ENCODE data around the gene TBCE. TPM values are rescaled to one million over a fixed set of nuclear protein-coding genes. Genes with fewer than 3 reads are reported as not detected.

TBCE gene
- total and polyA plus RNA-seq, 9 of the 15 experiments (the other 6 are each of a cell fraction or from before 2014, with no cell fraction given): 52.6 to 92.1 (median 82.1) TPM

DNA sequence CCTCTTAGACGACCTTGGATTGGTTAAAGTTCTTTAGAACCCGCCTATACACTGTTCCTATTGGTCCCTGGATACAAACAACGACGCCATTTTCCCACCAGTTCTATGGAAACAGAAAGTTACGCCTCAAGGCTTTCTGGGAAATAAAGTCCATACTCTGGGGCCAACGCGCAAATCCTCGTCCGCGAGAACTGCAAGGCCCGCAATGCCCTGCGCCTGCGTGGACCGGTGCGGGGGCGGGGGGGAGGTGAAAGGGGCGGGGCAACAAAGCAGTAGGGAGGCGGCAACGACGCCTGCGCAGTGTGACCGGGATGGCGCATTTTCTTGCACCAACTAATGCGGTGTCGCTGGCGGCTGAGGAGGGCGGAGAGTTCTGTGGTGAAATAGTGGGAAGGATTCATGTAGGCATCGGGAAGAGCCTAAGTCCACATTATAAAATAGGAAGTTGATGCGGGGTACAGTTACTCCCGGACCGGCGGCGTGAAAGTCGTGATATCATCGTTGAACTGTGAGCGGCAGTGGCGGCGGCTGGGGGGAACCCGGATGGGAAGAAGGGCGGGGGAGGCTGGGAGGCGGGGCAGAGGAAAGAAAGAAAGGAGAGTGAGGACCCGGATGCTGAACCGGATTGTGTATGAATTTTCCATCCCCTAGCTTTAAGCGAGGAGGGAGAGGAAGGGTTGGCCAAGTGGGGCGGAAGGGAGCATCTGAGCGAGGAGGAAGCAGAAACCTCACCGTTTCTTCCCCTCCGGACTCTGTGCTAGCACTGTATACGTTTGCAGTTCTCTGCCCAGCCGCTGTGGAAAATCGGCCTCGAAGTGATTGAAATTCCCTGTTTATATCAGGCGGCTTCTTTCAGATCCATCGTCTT is 38.7 kb upstream of the TBCE start, which contains the start of gene GGPS1 (continued):
- no peak for TF ChIP-seq CBFA2T2 (conservative IDR thresholded peaks at IDR 0.05)
- no peak; the same call in 1 of the 2 replicates for TF ChIP-seq ZNF24 (IDR thresholded peaks at IDR 0.05)
- no peak for TF ChIP-seq STAT5A (IDR thresholded peaks at IDR 0.05; ENCODE audit: borderline replicate concordance, low read length)
- TF ChIP-seq TEAD4 (IDR thresholded peaks at IDR 0.05; ENCODE audit: low read length): no peak
- TF ChIP-seq TEAD4 (CRISPR knock-in tag; IDR thresholded peaks at IDR 0.05; ENCODE audit: borderline replicate concordance): no peak
- TF ChIP-seq E2F3 (CRISPR knock-in tag; IDR thresholded peaks at IDR 0.05): no peak
- no peak for TF ChIP-seq ZNF79 (CRISPR knock-in tag; IDR thresholded peaks at IDR 0.05; ENCODE audit: low read depth)
- TF ChIP-seq CBFB (CRISPR knock-in tag; IDR thresholded peaks at IDR 0.05): no peak
- TF ChIP-seq, protein P1, sequence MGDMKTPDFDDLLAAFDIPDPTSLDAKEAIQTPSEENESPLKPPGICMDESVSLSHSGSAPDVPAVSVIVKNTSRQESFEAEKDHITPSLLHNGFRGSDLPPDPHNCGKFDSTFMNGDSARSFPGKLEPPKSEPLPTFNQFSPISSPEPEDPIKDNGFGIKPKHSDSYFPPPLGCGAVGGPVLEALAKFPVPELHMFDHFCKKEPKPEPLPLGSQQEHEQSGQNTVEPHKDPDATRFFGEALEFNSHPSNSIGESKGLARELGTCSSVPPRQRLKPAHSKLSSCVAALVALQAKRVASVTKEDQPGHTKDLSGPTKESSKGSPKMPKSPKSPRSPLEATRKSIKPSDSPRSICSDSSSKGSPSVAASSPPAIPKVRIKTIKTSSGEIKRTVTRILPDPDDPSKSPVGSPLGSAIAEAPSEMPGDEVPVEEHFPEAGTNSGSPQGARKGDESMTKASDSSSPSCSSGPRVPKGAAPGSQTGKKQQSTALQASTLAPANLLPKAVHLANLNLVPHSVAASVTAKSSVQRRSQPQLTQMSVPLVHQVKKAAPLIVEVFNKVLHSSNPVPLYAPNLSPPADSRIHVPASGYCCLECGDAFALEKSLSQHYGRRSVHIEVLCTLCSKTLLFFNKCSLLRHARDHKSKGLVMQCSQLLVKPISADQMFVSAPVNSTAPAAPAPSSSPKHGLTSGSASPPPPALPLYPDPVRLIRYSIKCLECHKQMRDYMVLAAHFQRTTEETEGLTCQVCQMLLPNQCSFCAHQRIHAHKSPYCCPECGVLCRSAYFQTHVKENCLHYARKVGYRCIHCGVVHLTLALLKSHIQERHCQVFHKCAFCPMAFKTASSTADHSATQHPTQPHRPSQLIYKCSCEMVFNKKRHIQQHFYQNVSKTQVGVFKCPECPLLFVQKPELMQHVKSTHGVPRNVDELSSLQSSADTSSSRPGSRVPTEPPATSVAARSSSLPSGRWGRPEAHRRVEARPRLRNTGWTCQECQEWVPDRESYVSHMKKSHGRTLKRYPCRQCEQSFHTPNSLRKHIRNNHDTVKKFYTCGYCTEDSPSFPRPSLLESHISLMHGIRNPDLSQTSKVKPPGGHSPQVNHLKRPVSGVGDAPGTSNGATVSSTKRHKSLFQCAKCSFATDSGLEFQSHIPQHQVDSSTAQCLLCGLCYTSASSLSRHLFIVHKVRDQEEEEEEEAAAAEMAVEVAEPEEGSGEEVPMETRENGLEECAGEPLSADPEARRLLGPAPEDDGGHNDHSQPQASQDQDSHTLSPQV (IDR thresholded peaks at IDR 0.05): no peak
- no peak for TF ChIP-seq ZNF239 (CRISPR knock-in tag; IDR thresholded peaks at IDR 0.05)
- TF ChIP-seq ZNF561 (CRISPR knock-in tag; conservative IDR thresholded peaks at IDR 0.05): no peak
- no peak for TF ChIP-seq ZNF780A (CRISPR knock-in tag; IDR thresholded peaks at IDR 0.05)
- TF ChIP-seq NFRKB (IDR thresholded peaks at IDR 0.05; ENCODE audit: low read depth): peak; percentile 88
- TF ChIP-seq ZNF551 (CRISPR knock-in tag; IDR thresholded peaks at IDR 0.05): no peak
- TF ChIP-seq, protein P2, sequence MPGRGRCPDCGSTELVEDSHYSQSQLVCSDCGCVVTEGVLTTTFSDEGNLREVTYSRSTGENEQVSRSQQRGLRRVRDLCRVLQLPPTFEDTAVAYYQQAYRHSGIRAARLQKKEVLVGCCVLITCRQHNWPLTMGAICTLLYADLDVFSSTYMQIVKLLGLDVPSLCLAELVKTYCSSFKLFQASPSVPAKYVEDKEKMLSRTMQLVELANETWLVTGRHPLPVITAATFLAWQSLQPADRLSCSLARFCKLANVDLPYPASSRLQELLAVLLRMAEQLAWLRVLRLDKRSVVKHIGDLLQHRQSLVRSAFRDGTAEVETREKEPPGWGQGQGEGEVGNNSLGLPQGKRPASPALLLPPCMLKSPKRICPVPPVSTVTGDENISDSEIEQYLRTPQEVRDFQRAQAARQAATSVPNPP (IDR thresholded peaks at IDR 0.05; ENCODE audit: borderline replicate concordance, insufficient read depth, insufficient read length): no peak
- TF ChIP-seq, protein P3, sequence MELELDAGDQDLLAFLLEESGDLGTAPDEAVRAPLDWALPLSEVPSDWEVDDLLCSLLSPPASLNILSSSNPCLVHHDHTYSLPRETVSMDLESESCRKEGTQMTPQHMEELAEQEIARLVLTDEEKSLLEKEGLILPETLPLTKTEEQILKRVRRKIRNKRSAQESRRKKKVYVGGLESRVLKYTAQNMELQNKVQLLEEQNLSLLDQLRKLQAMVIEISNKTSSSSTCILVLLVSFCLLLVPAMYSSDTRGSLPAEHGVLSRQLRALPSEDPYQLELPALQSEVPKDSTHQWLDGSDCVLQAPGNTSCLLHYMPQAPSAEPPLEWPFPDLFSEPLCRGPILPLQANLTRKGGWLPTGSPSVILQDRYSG (tag; conservative IDR thresholded peaks at IDR 0.05; ENCODE audit: low read depth): no peak
- TF ChIP-seq NFIX (CRISPR knock-in tag; IDR thresholded peaks at IDR 0.05; ENCODE audit: low read depth): no peak
- TF ChIP-seq BACH1 (tag; IDR thresholded peaks at IDR 0.05): no peak
- TF ChIP-seq, protein P4, sequence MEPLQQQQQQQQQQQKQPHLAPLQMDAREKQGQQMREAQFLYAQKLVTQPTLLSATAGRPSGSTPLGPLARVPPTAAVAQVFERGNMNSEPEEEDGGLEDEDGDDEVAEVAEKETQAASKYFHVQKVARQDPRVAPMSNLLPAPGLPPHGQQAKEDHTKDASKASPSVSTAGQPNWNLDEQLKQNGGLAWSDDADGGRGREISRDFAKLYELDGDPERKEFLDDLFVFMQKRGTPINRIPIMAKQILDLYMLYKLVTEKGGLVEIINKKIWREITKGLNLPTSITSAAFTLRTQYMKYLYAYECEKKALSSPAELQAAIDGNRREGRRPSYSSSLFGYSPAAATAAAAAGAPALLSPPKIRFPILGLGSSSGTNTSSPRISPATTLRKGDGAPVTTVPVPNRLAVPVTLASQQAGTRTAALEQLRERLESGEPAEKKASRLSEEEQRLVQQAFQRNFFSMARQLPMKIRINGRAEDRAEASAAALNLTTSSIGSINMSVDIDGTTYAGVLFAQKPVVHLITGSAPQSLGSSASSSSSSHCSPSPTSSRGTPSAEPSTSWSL (CRISPR knock-in tag; IDR thresholded peaks at IDR 0.05; ENCODE audit: borderline replicate concordance): no peak
- no peak for TF ChIP-seq ZC3H4 (CRISPR knock-in tag; IDR thresholded peaks at IDR 0.05; ENCODE audit: borderline replicate concordance)
- 0 out of 2 replicates have a peak, but pooled peaks have one; percentile 9 for TF ChIP-seq ZNF41 (CRISPR knock-in tag; conservative IDR thresholded peaks at IDR 0.05)
- TF ChIP-seq HDAC6 (IDR thresholded peaks at IDR 0.05; ENCODE audit: low read depth, low read length): no peak
